Glomerular visceral epithelial cell (primary cell): Measurements from ENCODE around the gene ASTN2.
A peak's percentile ranks its signal among the peaks of the same experiment; 100 is the strongest.

Source experiments
- DNase-seq: peaks from one replicate; pipeline ENCODE4 v3.0.0-alpha.2; 2016; ENCODE audit errors: extremely low spot score

ASTN2 gene

DNA sequence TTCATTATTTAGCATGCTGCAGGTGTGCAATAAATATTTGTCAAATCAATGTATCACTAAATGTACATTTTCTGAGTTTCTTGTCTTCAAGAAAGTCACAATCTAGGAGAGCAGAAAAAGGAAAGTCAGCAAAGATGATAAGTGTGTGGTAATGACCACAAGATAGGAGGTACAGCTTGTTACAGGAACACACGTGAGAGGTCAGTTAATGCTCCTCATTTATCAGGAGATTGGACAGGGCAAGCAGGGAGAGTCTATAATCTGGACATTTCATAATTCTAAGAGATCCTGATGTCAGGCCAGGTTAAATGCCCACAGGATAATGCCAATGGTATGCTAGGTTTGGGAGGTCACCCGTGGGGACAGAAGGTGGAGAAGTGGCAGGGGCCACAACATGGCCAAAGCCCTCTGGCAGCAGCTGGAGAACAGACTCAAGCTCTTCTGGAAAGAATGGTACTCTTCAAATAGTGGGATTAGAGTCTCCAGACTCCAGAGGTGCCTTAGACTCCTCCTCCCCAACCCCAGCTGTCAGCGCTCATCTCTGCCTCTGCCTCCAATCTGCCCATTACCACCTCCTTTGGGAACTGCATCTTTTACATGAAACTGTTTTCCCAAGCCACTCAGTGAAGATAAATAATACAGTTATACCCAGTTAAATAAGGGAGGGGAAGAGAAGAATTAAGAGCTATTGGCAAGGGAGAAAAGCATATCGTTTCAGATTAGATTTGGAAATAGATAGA lies 114.3 kb downstream of the ASTN2 start:
- DNase-seq, result no peak

DNA sequence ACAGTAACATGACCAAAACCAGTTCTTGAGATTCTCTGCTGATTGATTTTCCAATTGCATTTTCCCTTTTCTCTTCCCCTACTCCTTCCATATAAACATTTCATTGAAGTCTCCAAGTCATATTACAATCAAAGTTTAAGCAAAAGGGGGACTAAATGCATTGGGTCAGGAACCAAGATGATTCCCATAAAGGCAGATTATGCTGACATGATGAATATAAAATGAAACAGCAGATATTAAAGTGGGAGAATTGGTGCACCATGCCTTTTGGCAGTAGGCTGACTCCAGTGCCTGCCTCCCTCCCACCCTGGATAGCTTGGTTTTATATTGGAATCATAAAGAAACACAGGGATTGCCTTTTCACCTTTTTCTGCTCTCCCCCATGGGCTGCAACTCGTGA lies 118.4 kb downstream of the ASTN2 start:
- DNase-seq, result no peak

DNA sequence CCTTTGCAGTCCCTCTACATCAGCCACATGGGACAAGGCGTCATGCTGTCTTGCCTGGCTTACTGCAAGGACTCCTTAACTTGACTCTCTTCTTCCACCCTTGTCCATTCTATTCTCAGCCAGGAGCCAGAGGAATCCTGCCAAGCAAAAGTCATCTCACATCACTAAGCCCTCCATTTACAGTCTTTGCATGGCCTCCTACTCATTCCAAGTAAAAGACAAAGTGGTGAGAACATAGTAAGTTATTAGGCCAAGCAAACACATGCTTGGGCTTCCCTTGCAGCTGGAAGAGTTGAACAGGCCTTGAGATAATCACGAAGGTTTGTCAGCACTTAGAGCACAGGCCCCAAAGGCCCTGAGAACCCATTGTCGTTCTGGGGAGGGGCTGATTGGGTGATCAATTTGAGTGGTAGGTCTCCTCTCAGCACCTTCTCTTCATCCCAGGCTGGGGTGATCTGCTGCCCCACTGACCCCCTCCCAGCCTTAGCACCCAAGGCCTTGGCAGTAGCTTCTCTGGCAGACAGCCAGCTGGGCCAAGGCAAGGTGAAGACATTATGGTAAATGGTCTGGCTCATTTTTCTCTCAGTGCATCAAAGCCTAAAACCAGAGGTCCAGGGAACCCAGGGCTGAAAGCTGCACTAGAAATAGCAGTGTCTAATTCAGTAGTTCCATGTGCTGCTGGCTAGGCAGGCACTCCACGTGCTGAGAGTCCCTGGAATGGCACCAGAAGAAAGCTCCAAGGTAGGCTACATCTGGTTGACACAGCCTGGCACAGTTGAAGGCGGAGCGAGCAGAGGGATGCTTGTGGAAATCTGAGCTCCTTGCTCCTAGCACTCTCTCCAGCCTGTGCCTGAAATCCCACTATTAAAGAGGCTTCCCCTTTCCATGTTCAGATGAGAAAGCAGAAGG lies 121.4 kb downstream of the ASTN2 start:
- DNase-seq, result no peak

DNA sequence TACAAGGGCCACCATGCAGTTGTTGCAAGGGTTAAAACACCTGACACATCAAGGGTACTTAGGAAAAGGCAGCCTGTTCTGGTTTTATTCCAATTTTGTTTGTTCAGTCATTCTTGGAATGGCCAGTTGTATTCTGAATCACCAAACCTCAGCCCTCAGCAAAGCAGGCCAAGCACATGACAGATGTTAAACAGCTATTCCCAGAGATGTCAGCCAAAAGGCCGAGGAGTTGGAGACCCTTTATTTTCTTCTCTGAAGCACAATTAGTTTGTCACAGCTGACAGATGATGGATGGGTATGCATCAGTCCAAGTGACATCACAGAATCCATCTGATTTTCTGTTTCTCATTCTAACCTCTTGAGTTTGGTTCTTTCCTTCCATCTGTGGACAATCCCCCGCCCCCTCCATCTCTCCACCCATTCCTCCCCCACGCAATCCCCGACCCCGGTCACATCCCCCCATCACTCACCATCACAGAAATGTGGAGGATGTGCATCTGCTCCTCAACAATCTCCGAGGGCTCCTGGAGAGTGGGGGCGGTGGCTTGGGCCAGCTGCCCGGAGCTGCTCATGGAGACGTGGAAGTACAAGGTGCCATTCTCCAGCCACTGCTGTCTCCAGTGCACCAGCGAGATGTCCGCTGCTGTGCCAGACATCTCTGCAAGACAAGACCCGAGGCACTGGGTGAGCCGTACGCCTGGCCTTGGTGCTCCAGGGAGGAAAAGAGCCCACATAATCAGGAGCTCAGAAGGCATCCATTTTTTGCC lies 123.8 kb downstream of the ASTN2 start:
- DNase-seq, result no peak

DNA sequence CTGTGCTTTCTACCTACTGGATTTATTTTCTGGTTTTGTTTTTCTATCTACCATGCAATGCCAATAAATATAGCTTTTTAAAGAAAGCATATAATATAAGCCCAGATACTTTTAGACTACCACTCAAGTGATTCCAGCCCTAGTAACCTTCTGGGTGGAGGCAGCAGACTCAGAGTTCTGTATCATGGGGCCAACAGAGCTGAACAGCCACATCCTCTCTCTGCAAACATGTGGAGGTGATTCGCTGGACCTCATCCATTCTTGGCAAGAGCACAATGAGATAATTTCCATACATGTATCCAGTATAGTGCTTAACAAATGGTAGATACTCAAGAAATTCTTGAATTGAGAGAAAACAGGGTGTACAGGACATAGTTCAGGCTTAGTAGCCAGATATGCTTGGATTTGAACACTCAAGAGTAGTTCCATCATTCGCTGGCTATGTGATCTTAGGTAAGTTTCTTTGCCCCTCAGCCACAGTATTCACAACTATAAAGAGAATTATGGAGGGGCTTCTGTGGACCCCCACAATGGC lies 124.5 kb downstream of the ASTN2 start:
- no peak for DNase-seq

DNA sequence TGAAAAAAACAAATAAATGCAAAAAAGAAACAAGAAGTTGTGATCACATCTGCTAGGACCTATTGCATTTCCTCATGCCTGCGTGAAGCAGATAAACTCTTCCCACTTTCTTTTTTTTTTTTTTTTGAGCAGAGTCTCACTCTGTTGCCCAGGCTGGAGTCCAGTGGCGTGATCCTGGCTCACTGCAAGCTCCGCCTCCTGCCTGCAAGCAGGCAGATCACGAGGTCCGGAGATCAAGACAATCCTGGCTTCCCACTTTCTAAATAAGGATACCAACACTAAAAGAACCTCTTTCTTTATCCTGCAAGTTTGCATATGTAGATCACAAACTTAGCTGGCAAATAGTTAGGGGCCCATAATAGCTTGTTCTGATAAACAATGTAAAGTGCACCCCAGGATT lies 128.6 kb downstream of the ASTN2 start:
- no peak for DNase-seq

DNA sequence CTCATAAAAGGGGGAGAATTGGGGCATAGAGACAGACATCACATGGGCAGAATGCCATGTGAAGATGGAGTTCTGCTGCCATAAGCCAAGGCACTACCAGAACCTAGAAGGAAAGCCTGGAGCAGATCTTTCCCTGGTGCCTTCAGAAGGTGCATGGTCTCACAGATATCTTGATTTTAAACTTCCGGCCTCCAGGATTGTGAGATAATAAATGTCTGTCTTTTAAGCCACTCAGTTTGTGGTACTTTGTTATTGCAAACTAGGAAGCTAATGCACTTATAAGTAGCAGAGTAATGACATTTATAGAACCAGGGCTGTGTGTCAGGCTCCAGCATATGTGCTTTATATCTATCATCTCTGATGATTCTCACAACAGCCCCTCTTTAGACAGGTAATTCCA lies 130.4 kb downstream of the ASTN2 start:
- no peak for DNase-seq

DNA sequence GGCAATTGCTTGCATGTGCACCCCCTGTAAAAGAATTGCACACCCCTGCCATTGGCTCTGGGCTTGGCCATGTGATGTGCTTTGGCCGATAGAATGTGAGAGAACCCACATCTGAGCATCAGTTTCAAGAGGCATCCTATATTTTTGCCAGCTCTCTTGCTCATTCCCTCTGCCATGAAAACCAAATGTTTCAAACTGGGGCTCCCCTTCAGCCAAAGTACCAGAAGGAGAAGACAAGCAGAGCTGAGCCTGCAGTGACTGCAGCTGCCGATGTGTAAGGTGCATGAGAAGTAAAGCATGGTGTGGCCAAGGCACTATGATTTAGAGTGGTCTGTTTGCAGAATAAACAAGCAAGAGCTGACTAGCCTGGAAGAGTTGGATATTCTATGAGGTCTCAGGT lies 132.3 kb downstream of the ASTN2 start:
- no peak for DNase-seq

DNA sequence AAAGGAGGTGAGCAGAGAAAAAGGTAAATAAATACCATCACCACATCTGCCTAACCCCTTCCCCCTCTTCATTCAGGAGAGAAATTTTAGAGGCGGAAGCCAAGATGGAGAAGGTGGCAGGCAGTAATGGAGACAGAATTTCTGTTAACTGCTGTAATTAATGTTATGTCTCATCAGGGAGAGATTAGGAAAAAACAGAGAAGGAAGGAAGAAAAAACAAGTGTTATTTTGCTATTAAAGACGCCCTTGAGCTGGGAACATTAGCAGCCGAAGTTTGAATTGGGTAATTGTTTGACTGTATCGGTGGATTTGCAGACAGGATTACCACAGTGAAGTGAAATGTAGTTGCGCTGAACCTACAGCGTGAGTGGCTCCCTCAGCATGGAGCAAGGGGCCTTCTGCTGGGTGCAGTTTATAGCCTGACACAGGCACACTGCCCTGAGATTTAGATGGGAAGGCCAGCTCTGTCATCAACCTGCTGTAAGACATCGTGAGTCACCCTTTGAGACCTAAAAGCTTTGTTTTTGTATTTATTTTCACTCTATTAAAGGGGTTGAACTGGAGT lies 136.3 kb downstream of the ASTN2 start:
- DNase-seq, result no peak

DNA sequence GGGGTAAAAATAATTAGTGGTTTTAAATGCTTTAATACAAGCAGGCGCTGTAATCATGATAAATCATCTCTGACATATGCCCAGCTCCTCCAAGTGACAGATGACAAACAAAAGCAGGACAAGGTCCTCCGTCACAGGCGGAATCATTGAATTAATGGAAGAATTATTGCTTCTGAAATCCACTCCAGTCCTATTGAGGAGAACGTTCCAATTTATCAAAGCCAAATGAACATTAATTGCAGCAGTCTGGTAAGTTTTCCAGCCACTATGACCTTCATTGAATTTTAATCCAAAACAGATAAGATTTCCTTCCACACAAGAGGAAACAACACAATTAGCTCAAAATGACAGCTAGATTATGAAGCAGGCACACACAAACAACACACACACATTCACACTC lies 136.8 kb downstream of the ASTN2 start:
- DNase-seq, result no peak

DNA sequence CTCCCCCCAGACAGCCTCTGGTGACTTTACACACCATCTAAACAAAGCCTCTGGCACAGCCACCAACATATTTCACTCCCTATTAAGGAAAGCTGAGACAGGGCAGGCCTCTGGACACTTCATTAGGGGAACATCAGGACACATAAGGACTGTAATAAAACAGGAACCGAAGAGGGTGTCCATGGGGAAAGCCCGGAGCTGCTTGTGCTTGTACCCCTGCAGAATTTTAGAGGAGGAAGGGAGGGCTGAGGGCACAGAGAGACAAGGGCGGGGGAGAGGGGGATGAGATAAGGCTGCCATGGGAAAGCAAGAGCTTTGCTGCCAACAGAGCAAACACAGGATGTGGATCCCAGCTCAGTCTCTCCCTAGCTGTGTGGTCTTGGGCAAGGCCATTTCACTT lies 138.4 kb downstream of the ASTN2 start:
- no peak for DNase-seq

DNA sequence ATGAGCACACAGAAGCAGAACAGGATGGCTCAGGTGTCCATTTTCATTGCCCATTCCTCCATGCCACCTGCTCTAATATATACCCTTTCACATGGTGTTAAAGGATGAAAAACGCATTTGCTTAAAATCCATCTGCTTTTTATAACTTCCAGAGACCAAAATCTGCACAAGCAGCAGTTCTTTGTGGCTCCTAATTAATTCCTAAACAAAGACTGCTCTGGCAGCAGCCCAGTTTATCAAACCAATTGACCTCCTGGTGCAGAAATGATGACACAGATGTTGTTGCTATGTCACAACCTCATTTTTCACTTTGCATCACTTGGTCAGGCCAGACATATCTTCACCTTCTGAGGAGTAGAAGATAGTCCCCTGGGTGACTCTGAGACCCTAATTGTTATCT lies 141.2 kb downstream of the ASTN2 start:
- no peak for DNase-seq

DNA sequence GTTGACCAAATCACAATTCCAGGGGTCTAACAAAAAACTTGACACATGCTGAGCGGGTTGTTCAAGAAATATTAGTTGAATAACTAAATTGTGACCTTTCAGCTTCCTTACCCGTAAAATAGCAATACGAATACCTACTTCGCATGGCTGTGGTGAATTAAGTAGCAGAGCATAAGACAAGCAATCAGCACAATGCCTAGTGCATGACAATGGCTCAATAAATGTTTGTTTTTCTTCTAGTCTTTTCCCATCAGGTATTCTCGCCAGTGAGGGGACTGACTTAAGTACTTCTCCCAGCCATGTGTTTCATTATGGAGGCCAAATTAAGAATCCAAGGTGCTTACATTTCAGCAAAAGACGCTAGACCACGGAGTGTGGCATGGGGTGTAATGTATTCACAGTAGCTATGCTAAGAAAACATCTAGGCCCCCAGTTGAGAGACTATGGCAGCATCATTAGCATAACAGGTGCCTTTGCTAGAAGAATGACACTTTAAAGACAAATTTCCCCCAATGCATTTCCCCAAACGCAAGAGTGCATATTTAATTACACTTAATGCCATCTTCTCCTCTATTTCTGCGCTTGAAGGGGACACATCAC lies 145.9 kb downstream of the ASTN2 start:
- DNase-seq, result no peak

DNA sequence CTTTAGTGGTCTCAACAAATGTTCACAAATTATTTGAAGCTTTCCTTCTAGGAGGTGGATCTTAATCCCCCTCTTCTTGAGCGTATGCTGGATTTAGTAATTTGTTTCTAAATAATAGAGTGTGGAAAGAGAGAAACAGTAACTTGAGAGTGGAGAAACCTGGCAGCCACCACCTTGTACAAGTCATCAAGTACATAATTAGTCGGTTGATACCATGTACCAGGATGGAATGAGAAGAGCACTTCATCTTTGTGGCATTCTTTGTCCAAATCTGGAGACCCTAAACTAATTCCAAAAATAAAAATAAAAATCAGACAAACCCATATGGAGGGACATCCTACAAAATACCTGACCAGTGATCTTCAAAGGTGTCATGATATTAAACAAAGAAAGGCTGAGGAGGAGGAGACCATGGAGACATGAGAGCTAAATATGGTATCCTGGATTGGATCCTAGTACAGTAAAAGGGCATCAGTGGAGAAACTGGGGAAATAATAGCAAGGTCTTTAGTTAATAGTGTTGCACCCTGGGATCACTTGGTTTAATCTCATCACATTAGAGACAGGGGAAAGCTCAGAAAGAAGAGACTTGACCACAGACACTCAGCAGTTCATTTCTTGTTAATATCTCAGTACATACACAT lies 147.9 kb downstream of the ASTN2 start:
- DNase-seq, result no peak

DNA sequence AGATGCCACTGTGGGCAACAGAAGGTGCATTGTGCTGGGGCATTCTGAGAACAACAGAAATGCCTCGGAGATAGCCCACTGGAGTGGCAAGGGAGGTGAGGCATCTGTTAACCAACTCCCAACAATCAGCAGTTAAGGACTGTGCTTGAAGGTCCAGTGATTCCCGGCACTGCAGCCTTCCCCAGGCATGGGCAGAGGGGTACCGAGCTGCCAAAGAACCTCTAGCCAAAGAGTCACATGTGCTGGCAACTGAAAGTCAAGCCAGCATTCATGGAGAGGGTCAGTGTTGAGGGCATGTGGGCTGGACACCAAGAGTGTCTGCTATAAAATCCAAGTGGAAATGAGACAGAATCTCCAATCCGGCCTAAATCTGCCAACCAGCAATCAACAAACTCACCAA lies 149.6 kb downstream of the ASTN2 start:
- no peak for DNase-seq

DNA sequence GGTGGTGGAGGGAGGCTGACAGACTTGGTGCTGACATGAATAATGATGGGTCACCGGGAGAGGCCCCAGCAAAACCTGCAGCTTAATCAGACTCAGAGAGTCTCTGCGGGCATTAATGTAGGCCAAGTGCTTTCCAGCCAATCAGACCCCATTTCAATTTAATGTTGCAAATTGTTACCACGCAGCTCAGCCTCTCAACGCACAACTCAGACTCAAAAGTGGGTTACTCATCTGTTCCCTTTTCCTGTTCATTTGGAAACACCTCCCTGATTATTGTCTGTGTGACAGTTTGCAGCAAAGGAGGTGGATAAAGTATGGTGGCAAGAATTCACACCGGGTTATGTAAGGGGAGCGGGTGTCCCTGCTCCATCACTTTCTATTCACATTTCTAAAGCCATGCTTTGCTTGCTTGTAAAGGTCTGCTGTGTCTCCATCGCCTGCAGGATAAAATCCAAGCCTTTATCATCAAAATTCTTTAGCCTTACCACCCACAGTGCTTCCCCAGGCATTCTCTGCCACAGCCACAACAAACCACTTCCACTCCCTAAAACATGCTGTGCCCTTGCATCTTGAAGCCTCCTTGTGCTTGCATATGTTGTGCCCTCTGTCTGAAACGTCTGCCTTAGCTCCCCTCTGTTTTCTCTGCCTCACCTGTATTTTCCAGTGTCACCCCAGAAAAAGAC lies 156.5 kb downstream of the ASTN2 start:
- DNase-seq, result no peak

DNA sequence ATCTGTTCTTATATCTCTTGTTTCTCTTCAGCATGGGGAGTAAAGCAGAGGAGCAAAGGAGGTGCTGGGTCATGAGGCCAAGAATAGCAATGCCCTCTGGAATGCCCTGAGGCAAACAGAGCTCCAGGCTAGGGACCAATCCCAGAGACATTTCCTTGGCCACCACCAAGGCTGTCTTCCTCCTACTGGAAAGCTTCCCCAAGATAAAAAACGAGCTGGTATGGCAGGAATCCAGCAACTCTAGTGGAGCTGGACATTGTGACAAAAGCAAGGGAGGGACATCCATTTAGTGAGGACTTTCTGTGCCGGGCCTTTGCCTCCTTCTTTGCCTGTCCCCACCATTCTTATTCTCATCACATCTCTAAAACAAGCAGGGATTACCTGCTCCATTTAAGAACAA lies 161.6 kb downstream of the ASTN2 start:
- no peak for DNase-seq

DNA sequence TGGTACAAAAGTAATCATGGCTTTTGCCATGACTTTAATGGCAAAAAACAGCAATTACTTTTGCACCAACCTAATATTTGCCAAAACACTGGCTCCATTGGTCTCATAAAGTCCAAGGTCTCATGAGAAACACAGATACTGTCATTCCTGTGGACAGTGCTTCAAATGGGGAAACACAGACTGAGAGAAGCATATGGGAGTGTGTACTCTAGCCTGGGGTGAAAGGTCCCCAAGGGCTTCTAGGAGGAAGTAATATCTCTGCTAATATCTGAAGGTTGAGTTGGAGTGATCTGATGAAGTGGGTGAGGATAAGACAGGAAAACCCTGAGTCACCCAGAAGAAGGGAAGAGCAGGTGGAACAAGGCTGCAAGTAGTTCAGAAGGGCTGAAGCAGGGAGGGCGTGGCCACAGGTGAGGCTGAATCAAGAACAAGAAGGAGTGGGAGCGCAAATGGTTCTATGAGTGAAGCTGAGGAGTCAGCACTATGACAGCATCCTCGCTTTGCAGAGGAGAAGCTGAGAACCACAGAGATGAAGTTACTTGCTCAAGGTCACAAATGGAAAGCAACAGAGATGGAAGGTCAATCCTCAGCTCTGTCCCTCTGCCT lies 164.1 kb downstream of the ASTN2 start:
- no peak for DNase-seq

DNA sequence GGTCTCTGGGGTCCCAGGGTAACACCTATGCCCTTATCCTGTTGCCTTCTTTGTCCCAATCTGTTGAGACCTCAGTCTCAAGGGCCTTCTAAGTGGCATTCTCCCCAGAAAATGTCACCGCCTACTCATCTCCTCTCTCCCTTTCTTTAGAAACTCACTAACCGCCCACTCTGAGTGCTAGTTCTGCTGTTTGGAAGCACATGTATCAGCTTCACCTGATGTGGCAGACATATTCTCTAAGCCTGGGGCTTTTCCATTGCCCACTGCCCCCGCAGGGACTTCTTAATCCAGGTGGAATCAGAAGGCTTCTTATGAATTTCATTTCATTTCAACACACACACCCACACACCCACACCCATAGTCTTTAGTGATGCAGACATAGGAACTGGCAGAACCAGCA lies 165.1 kb downstream of the ASTN2 start:
- no peak for DNase-seq

DNA sequence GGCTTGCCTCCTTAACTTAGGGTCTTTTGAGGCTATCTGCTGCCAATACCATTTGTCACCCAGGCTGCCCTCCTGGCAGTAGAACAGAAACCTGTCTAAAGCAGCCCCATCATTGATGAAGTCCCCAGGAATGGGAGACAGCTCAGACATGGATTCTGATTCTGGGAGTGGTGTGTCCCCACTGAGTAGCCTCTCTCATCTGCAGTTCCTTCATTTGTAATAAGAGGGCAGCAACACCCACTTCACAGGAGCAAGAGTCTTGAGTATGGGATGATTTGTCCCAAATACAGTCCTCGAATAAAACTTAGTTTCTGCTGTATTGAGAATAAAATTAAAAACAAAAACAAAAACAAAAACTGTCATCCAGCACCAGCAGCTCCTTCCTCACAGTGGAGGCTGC lies 167.6 kb downstream of the ASTN2 start:
- peak; percentile 7 for DNase-seq
